GM12878 (cell line): ENCODE data around the gene PADI1. TPM values are rescaled to one million over a fixed set of nuclear protein-coding genes. Genes with fewer than 3 reads are reported as not detected.

Experiments used
- ATAC-seq: fragments of 200-7000 bp; cut with Tn5 transposase; 3 replicates; pipeline ENCODE4 v1.9.1; 2020; ENCODE audit warnings: mild to moderate bottlenecking, moderate library complexity
- Bru-seq: library from RNA; stranded (reverse); fragments of 400-500 nt; gene quantifications from one replicate; lab custom pipeline; 2021; lab: Mats Ljungman, UMichigan
- BruChase-seq, 2 experiments: library from RNA; stranded (reverse); fragments of 400-500 nt; gene quantifications; one replicate each; lab custom pipeline; 2021; lab: Mats Ljungman, UMichigan
- BruUV-seq: library from RNA; stranded (reverse); fragments of 400-500 nt; replicated peaks from 2 replicates; lab custom pipeline; 2021; lab: Mats Ljungman, UMichigan
- CTCF ChIA-PET: fragments of 300-600 bp; sonication (Branson Sonifier 250); formaldehyde crosslinking; extraction: SDS; loops from one replicate; lab custom pipeline; 2021; ENCODE audit warnings: inconsistent platforms; lab: Yijun Ruan, JAX
- POLR2A ChIA-PET: fragments of 350-600 bp; formaldehyde crosslinking; extraction: SDS; loops from one replicate; lab custom pipeline; 2021; ENCODE audit warnings: inconsistent platforms; lab: Charles Lee
- RAD21 ChIA-PET: fragments of 300-600 bp; sonication (Branson Sonifier 250); formaldehyde crosslinking; loops from one replicate; lab custom pipeline; 2023; ENCODE audit warnings: antibody characterized with exemption; ENCODE audit not compliant: unreplicated experiment; lab: Charles Lee
- SMC1A ChIA-PET: fragments of 300-600 bp; sonication (Branson Sonifier 250); formaldehyde crosslinking; loops from one replicate; lab custom pipeline; 2023; ENCODE audit not compliant: unreplicated experiment, uncharacterized antibody; lab: Charles Lee
- DNase-seq: peaks from one replicate; pipeline ENCODE4 v3.0.0-alpha.2; 2011; ENCODE audit warnings: low read depth, low spot score
- FAIRE-seq: peaks from 3 replicates; lab custom pipeline; 2011; peaks lifted over from hg19 to GRCh38; lab: Jason Lieb, UNC
- H2AFZ ChIP-seq: 2 replicates; pipeline ENCODE4 v1.6.0; 2011; ENCODE audit warnings: low read depth, low read length, control low read depth; ENCODE audit not compliant: control insufficient read depth
- H3K27ac ChIP-seq: 2 replicates; pipeline ENCODE4 v1.5.1; 2011; ENCODE audit warnings: control low read depth; ENCODE audit not compliant: control insufficient read depth, insufficient read depth
- H3K27me3 ChIP-seq, 2 experiments: replicated peaks in 1 of 2; 2 replicates each; pipeline versions ENCODE4 v1.6.0 to v1.6.1; 2011; ENCODE audit warnings: low read length in 1 of 2; ENCODE audit not compliant: control insufficient read depth in 2 of 2, insufficient read depth in 2 of 2
- H3K36me3 ChIP-seq, 2 experiments: 2 replicates each; pipeline ENCODE4 v1.5.1; 2011; ENCODE audit warnings: low read length in 1 of 2; ENCODE audit not compliant: control insufficient read depth in 2 of 2, insufficient read depth in 2 of 2
- H3K4me1 ChIP-seq: 2 replicates; pipeline ENCODE4 v1.6.1; 2011; ENCODE audit warnings: mild to moderate bottlenecking, low read length, moderate library complexity, mixed read lengths; ENCODE audit not compliant: control insufficient read depth, insufficient read depth
- H3K4me2 ChIP-seq: 2 replicates; pipeline ENCODE4 v1.6.0; 2011; ENCODE audit warnings: control low read depth; ENCODE audit not compliant: control insufficient read depth, insufficient read depth
- H3K4me3 ChIP-seq: fragments of 200-600 bp; sonication (generic); 2 replicates; pipeline ENCODE4 v1.5.1; 2016
- H3K79me2 ChIP-seq: 2 replicates; pipeline ENCODE4 v1.6.0; 2011; ENCODE audit warnings: low read length; ENCODE audit not compliant: control insufficient read depth, insufficient read depth
- H3K9ac ChIP-seq: 2 replicates; pipeline ENCODE4 v1.8.0; 2011; ENCODE audit warnings: low read length, control low read depth, mixed read lengths; ENCODE audit not compliant: control insufficient read depth, insufficient read depth
- H3K9me3 ChIP-seq: replicated peaks from 3 replicates; pipeline ENCODE4 v1.5.1; 2011; ENCODE audit warnings: mild to moderate bottlenecking, low read length; ENCODE audit not compliant: control insufficient read depth, insufficient read depth
- H4K20me1 ChIP-seq: 2 replicates; pipeline ENCODE4 v1.6.0; 2011; ENCODE audit not compliant: control insufficient read depth, insufficient read depth
- ETV6 ChIP-seq, 2 experiments: fragments of 450-650 bp in 1 of 2; IDR thresholded peaks in 1 of 2; conservative IDR thresholded peaks in 1 of 2; 2 replicates each; pipeline ENCODE4 v1.6.1; 2014; ENCODE audit warnings: antibody characterized with exemption in 1 of 2, borderline replicate concordance in 1 of 2, low read depth in 1 of 2, mild to moderate bottlenecking in 1 of 2, moderate library complexity in 1 of 2
- EZH2 ChIP-seq: IDR thresholded peaks from 2 replicates; pipeline ENCODE4 v1.6.1; 2012; ENCODE audit warnings: low read depth, mild to moderate bottlenecking, control low read depth, inconsistent platforms, low read length, borderline replicate concordance; ENCODE audit not compliant: control insufficient read depth
- NBN ChIP-seq: fragments of 450-650 bp; IDR thresholded peaks from 2 replicates; pipeline ENCODE4 v1.6.1; 2016
- NR2C1 ChIP-seq: fragments of 450-650 bp; IDR thresholded peaks from 2 replicates; pipeline ENCODE4 v1.6.1; 2017; ENCODE audit warnings: antibody characterized with exemption, mild to moderate bottlenecking, moderate library complexity
- SMAD5 ChIP-seq: IDR thresholded peaks from 2 replicates; pipeline ENCODE4 v1.6.1; 2016; ENCODE audit warnings: antibody characterized with exemption, low read depth
- SPI1 ChIP-seq: IDR thresholded peaks from 2 replicates; pipeline ENCODE4 v1.6.1; 2011; ENCODE audit warnings: low read depth, mild to moderate bottlenecking, low read length, moderate library complexity, borderline replicate concordance; ENCODE audit not compliant: insufficient read depth
- SREBF2 ChIP-seq: IDR thresholded peaks from 2 replicates; pipeline ENCODE4 v1.6.1; 2012; ENCODE audit warnings: mild to moderate bottlenecking, low read length
- TBL1XR1 ChIP-seq: IDR thresholded peaks from 2 replicates; pipeline ENCODE4 v1.6.1; 2012; ENCODE audit warnings: low read depth, low read length, improper control_type of control experiment
- ZNF274 ChIP-seq: IDR thresholded peaks from one replicate; pipeline ENCODE4 v1.8.0; 2011; ENCODE audit not compliant: insufficient read length, insufficient read depth
- ZNF622 ChIP-seq: fragments of 450-650 bp; IDR thresholded peaks from 2 replicates; pipeline ENCODE4 v1.6.1; 2017; ENCODE audit warnings: mild to moderate bottlenecking, inconsistent platforms
- WGBS: methylation state at CpG from one replicate; pipeline ENCODE4 v1.1.6; 2016; ENCODE audit warnings: low lambda C conversion rate; ENCODE audit not compliant: insufficient replicate concordance, insufficient coverage; ENCODE audit errors: missing lambda C conversion rate; 5-methylcytosine and 5-hydroxymethylcytosine counted together
- in situ Hi-C: fragments of 300-500 bp; cut with MboI; formaldehyde crosslinking; loops from 9 replicates; pipeline ENCODE4 v1.14.3; 2018; ENCODE audit warnings: mixed read lengths
- intact Hi-C: fragments of 100-400 bp; cut with micrococcal nuclease; formaldehyde crosslinking; loops from one replicate; pipeline ENCODE4 v1.14.2; 2022; ENCODE audit not compliant: unreplicated experiment
- long read RNA-seq, 2 experiments: library from polyadenylated mRNA; unstranded; transcript quantifications; one replicate each; pipeline ENCODE4 v2.0.0, GENCODE V29; 2019 to 2020
- polyA minus RNA-seq, 3 experiments: library from RNA; depleted of rRNA, polyadenylated mRNA; stranded (reverse); fragments of >200 nt; gene quantifications; 2 replicates each; pipeline ENCODE4 v1.2.3, GENCODE V29; 2011
- polyA plus RNA-seq, 11 experiments: library from polyadenylated mRNA; depleted of rRNA in 4 of 11; unstranded in 6 of 11; stranded (reverse) in 5 of 11; fragments of >200 nt; fragmentation: Nextera tagmentation in 4 of 11; fragmentation: Illumina TruSeq in 1 of 11; extraction: Ambion mirVana in 4 of 11; extraction: Trizol in 1 of 11; gene quantifications; 1 replicate in 1 of 11; 2 replicates in 10 of 11; pipeline versions ENCODE4 v1.2.1 to v1.2.3, GENCODE V29; 2011 to 2016; ENCODE audit warnings: inconsistent platforms in 2 of 11, missing spikeins in 2 of 11, low read depth in 1 of 11
- total RNA-seq, 4 experiments: library from RNA; depleted of rRNA in 3 of 4; stranded (reverse); fragments of >200 nt in 3 of 4; fragmentation: Illumina TruSeq in 1 of 4; extraction: Trizol in 1 of 4; gene quantifications; 2 replicates each; pipeline versions ENCODE4 v1.2.1 to v1.2.3, GENCODE V29; 2013 to 2021
- TF ChIP-seq, protein P1 (sequence below): fragments of 450-650 bp; formaldehyde crosslinking; IDR thresholded peaks from 2 replicates; pipeline ENCODE4 v1.4.0; 2020; ENCODE audit warnings: mild to moderate bottlenecking, moderate library complexity
- TF ChIP-seq, protein P2 (sequence below): IDR thresholded peaks from 2 replicates; pipeline ENCODE4 v1.6.1; 2011; ENCODE audit warnings: borderline replicate concordance, low read depth, mild to moderate bottlenecking, moderate library complexity, mixed read lengths, low read length; ENCODE audit not compliant: insufficient read depth; ENCODE audit errors: extremely low read length

The PADI1 gene, protein sequence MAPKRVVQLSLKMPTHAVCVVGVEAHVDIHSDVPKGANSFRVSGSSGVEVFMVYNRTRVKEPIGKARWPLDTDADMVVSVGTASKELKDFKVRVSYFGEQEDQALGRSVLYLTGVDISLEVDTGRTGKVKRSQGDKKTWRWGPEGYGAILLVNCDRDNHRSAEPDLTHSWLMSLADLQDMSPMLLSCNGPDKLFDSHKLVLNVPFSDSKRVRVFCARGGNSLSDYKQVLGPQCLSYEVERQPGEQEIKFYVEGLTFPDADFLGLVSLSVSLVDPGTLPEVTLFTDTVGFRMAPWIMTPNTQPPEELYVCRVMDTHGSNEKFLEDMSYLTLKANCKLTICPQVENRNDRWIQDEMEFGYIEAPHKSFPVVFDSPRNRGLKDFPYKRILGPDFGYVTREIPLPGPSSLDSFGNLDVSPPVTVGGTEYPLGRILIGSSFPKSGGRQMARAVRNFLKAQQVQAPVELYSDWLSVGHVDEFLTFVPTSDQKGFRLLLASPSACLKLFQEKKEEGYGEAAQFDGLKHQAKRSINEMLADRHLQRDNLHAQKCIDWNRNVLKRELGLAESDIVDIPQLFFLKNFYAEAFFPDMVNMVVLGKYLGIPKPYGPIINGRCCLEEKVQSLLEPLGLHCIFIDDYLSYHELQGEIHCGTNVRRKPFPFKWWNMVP
- total RNA-seq (2013; cell fraction: nucleolus; rRNA removed): not detected in 2 replicates
- total RNA-seq (2014; rRNA removed): not detected in 2 replicates
- total RNA-seq (2014; rRNA removed; fragmentation: Illumina TruSeq; extraction: Trizol): not detected in 2 replicates
- not detected in 2 replicates for total RNA-seq (2021)
- not detected for polyA plus RNA-seq (2011; ENCODE audit: low read depth)
- polyA plus RNA-seq (2011; rRNA removed): not detected in 2 replicates
- polyA plus RNA-seq (2011; cell fraction: cytosol; rRNA removed): not detected in 2 replicates
- not detected in 2 replicates for polyA plus RNA-seq (2011; cell fraction: nucleus; rRNA removed)
- polyA plus RNA-seq (2012): not detected in 2 replicates
- not detected in 2 replicates for polyA plus RNA-seq (2014; fragmentation: Illumina TruSeq; extraction: Trizol)
- not detected for polyA plus RNA-seq (2014; fragmentation: Nextera tagmentation; extraction: Ambion mirVana)
- 0.05 TPM in 1 of 2 replicates, not detected in the other for polyA plus RNA-seq (2014; rRNA removed)
- polyA plus RNA-seq (2016; fragmentation: Nextera tagmentation; extraction: Ambion mirVana): not detected
- polyA minus RNA-seq (2011; rRNA and poly(A)+ RNA removed): not detected in 2 replicates
- not detected in 2 replicates for polyA minus RNA-seq (2011; cell fraction: cytosol; rRNA and poly(A)+ RNA removed)
- polyA minus RNA-seq (2011; cell fraction: nucleus; rRNA and poly(A)+ RNA removed): not detected in 2 replicates
- Bru-seq, nascent RNA: not detected
- not detected for BruChase-seq, experiment 1, labeled RNA remaining after a 6-hour chase
- percentile 2 among the genes with signal in this experiment for BruChase-seq, experiment 2, labeled RNA remaining after a 2-hour chase
- long read RNA-seq, experiment 1: 0 reads
- long read RNA-seq, experiment 2: 0 reads

DNA sequence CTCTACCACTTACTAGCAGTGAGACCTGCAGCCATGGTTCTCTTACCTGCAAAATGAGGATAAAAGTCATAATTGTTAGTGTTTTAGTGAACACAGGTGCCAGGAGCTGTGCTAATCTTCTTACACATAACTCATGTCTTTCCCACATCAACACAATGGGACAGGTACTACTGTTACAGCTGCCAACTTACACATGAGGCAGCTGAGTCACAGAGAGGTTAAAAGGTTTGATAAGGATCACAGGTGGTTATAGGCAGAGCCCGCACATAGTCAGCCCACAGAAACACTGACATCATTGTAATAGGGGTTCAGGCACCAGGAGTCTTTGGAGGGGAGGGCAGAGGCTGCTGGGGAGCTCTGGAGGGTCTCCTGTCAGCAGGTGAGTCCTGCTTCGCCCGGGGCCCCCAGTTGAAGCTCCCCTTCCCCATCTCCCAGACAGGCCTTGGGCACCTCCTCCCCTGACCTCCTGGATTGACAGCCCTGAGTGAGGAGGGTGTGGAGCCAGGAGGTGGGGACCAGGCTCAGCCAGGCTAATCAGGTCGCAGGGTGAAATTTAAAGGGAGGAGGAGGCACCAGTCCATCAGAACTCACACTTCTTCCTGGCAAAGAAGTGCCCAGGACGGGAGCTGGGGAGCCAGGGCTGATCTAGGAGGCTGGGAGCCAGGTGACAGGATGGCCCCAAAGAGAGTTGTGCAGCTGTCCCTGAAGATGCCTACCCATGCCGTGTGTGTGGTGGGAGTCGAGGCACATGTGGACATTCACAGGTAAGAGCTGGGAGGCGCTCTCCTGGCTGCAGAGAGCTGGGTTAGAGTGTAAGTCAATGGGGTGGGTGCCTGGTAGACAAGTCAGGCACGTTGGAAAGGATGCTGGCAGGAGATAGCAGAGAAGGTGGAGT lies at the start of gene PADI1:
PADI1 (plus strand) TSS at position 583 of the 895 bp plus-strand sequence; CDS start at position 673, 90 bp downstream.
- BruUV-seq: no TSS peak
- WGBS: 35% methylated on average over 9 of the region's 9 CpGs
- no peaks in the 10 kb centered on the region for H4K20me1 ChIP-seq
- H3K9me3 ChIP-seq: no peaks in the 10 kb centered on the region
- no peak for ATAC-seq
- ChIA-PET SMC1A (no interaction called here), RAD21 (interaction anchor here (0.6 to 1.1 kb wide), 3 partner anchors 63 to 84 kb away, joined by 3 to 4 read pairs (median 3); no protein-coding TSS in a partner anchor), CTCF (interaction anchor here (1.1 to 3.4 kb wide), 2 partner anchors 80 to 235 kb away, joined by 3 to 18 read pairs; no protein-coding TSS in a partner anchor), POLR2A (no interaction called here)
- no peaks in the 10 kb centered on the region for H3K36me3 ChIP-seq
- H2AFZ ChIP-seq: no peak within 1 kb of the TSS
- no peak for FAIRE-seq
- DNase-seq: no peak
- H3K27me3 ChIP-seq: no peaks in the 10 kb centered on the region; a peak in 1 of 4 replicates
- intact Hi-C loops: no loop called here
- H3K79me2 ChIP-seq: no peaks in the 10 kb centered on the region
- peaks cover 14% of the 10 kb centered on the region for H3K4me1 ChIP-seq
- no peak within 1 kb of the TSS for H3K9ac ChIP-seq
- H3K4me2 ChIP-seq: no peak within 1 kb of the TSS
- no peak within 1 kb of the TSS for H3K27ac ChIP-seq
- in situ Hi-C loops: no loop called here
- H3K4me3 ChIP-seq: no peak within 1 kb of the TSS
- no peak for TF ChIP-seq NR2C1
- TF ChIP-seq ZNF274: no peak
- TF ChIP-seq, protein P1, sequence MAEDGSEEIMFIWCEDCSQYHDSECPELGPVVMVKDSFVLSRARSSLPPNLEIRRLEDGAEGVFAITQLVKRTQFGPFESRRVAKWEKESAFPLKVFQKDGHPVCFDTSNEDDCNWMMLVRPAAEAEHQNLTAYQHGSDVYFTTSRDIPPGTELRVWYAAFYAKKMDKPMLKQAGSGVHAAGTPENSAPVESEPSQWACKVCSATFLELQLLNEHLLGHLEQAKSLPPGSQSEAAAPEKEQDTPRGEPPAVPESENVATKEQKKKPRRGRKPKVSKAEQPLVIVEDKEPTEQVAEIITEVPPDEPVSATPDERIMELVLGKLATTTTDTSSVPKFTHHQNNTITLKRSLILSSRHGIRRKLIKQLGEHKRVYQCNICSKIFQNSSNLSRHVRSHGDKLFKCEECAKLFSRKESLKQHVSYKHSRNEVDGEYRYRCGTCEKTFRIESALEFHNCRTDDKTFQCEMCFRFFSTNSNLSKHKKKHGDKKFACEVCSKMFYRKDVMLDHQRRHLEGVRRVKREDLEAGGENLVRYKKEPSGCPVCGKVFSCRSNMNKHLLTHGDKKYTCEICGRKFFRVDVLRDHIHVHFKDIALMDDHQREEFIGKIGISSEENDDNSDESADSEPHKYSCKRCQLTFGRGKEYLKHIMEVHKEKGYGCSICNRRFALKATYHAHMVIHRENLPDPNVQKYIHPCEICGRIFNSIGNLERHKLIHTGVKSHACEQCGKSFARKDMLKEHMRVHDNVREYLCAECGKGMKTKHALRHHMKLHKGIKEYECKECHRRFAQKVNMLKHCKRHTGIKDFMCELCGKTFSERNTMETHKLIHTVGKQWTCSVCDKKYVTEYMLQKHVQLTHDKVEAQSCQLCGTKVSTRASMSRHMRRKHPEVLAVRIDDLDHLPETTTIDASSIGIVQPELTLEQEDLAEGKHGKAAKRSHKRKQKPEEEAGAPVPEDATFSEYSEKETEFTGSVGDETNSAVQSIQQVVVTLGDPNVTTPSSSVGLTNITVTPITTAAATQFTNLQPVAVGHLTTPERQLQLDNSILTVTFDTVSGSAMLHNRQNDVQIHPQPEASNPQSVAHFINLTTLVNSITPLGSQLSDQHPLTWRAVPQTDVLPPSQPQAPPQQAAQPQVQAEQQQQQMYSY: no peak
- no peak for TF ChIP-seq SREBF2
- no peak for TF ChIP-seq NBN
- no peak for TF ChIP-seq SMAD5
- TF ChIP-seq EZH2: no peak
- TF ChIP-seq TBL1XR1: no peak
- no peak for TF ChIP-seq ZNF622
- no peak for TF ChIP-seq ETV6 (conservative IDR thresholded peaks at IDR 0.05 in 1 of 2, IDR thresholded peaks at IDR 0.05 in 1 of 2; ENCODE audit: borderline replicate concordance in 1 of 2, low read depth in 1 of 2)
- TF ChIP-seq SPI1: no peak
- TF ChIP-seq, protein P2, sequence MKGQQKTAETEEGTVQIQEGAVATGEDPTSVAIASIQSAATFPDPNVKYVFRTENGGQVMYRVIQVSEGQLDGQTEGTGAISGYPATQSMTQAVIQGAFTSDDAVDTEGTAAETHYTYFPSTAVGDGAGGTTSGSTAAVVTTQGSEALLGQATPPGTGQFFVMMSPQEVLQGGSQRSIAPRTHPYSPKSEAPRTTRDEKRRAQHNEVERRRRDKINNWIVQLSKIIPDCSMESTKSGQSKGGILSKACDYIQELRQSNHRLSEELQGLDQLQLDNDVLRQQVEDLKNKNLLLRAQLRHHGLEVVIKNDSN: no peak
